Measurements from ENCODE around the gene NUTM2D.
"Not testable (repeated sequence)": the region's sequence is repeated elsewhere in the genome, so short reads cannot be mapped to it uniquely, and the experiment has no call there.

Gene NUTM2D

GRCh38 chr10:87357444-87357843, at the start of gene NUTM2D:
Gene NUTM2D, plus strand, starts transcription at chr10:87357744. Its CDS starts 522 bp downstream, at chr10:87358266.
- DNase-seq (ENCODE audit: extremely low spot score); POLR2A ChIA-PET; CTCF ChIA-PET: not testable (repeated sequence)

GRCh38 chr10:87308702-87309101, 48.8 kb upstream of the NUTM2D start:
- POLR2A ChIA-PET; CTCF ChIA-PET; DNase-seq (ENCODE audit: extremely low spot score): not testable (repeated sequence)

GRCh38 chr10:87309657-87310056, 47.9 kb upstream of the NUTM2D start:
- POLR2A ChIA-PET; DNase-seq (ENCODE audit: extremely low spot score); CTCF ChIA-PET: not testable (repeated sequence)

GRCh38 chr10:87311521-87311920, 46.0 kb upstream of the NUTM2D start:
- POLR2A ChIA-PET; DNase-seq (ENCODE audit: extremely low spot score); CTCF ChIA-PET: not testable (repeated sequence)

- POLR2A ChIA-PET, CTCF ChIA-PET: not testable (repeated sequence)
Observed at GRCh38 chr10:87313649-87314359, 43.7 kb upstream of the NUTM2D start.

GRCh38 chr10:87314360-87314973, 43.1 kb upstream of the NUTM2D start:
- CTCF ChIA-PET; POLR2A ChIA-PET; DNase-seq (ENCODE audit: extremely low spot score): not testable (repeated sequence)

More at GRCh38 chr10:87313649-87314359, 43.7 kb upstream of the NUTM2D start:
- not testable (repeated sequence) for DNase-seq (ENCODE audit: extremely low spot score)

- DNase-seq (ENCODE audit: extremely low spot score); CTCF ChIA-PET; POLR2A ChIA-PET: not testable (repeated sequence)
Observed at GRCh38 chr10:87321505-87321904, 36.0 kb upstream of the NUTM2D start.

GRCh38 chr10:87324559-87324958, 33.0 kb upstream of the NUTM2D start:
- DNase-seq (ENCODE audit: extremely low spot score); POLR2A ChIA-PET; CTCF ChIA-PET: not testable (repeated sequence)

- CTCF ChIA-PET; POLR2A ChIA-PET; DNase-seq (ENCODE audit: extremely low spot score): not testable (repeated sequence)
Observed at GRCh38 chr10:87327958-87328357, 29.6 kb upstream of the NUTM2D start.

- CTCF ChIA-PET; POLR2A ChIA-PET; DNase-seq (ENCODE audit: extremely low spot score): not testable (repeated sequence)
Observed at GRCh38 chr10:87329131-87329530, 28.4 kb upstream of the NUTM2D start.

- DNase-seq (ENCODE audit: extremely low spot score); CTCF ChIA-PET; POLR2A ChIA-PET: not testable (repeated sequence)
Observed at GRCh38 chr10:87332687-87333086, 24.9 kb upstream of the NUTM2D start.

- CTCF ChIA-PET; POLR2A ChIA-PET; DNase-seq (ENCODE audit: extremely low spot score): not testable (repeated sequence)
Observed at GRCh38 chr10:87340411-87340810, 17.1 kb upstream of the NUTM2D start.

- CTCF ChIA-PET; DNase-seq (ENCODE audit: extremely low spot score): not testable (repeated sequence)
Observed at GRCh38 chr10:87341546-87342142, 15.9 kb upstream of the NUTM2D start.

GRCh38 chr10:87342249-87342710, 15.3 kb upstream of the NUTM2D start:
- POLR2A ChIA-PET; DNase-seq (ENCODE audit: extremely low spot score); CTCF ChIA-PET: not testable (repeated sequence)

More at GRCh38 chr10:87341546-87342142, 15.9 kb upstream of the NUTM2D start:
- POLR2A ChIA-PET, result not testable (repeated sequence)

Data from GM10248 (cell line).